ENCODE results near the gene CEP170.

GRCh38 chr1:243256590-243256989 lies 1.5 kb upstream of the CEP170 start:
- no peak for TF ChIP-seq CTCF (IDR thresholded peaks at IDR 0.05)
- TF ChIP-seq TCF7 (CRISPR knock-in tag; IDR thresholded peaks at IDR 0.05; ENCODE audit: low read depth) = no peak
- no peak for TF ChIP-seq CBFB (CRISPR knock-in tag; IDR thresholded peaks at IDR 0.05; ENCODE audit: low read depth)
- no peak for TF ChIP-seq NFE2L1 (CRISPR knock-in tag; IDR thresholded peaks at IDR 0.05)
- no peak for TF ChIP-seq ELF4 (CRISPR knock-in tag; IDR thresholded peaks at IDR 0.05; ENCODE audit: low read depth)
- TF ChIP-seq ZNF121 (CRISPR knock-in tag; IDR thresholded peaks at IDR 0.05) = no peak

Data from WTC11 (cell line).